LNCAP (cell line): ENCODE data around the gene RBMX2.

Experiments
- CTCF ChIP-seq: fragments of 450-650 bp; IDR thresholded peaks from 2 replicates; pipeline ENCODE4 v1.5.1; 2017; ENCODE audit warnings: mild to moderate bottlenecking

The RBMX2 gene

GRCh38 chrX:130426531-130426930, 24.7 kb downstream of the RBMX2 start:
- no peak for TF ChIP-seq CTCF

- TF ChIP-seq CTCF, result no peak
Measured at GRCh38 chrX:130435937-130436336, 34.1 kb downstream of the RBMX2 start.

GRCh38 chrX:130443875-130444274, 42.1 kb downstream of the RBMX2 start:
- TF ChIP-seq CTCF, result no peak

GRCh38 chrX:130444641-130445336, 43.0 kb downstream of the RBMX2 start:
- TF ChIP-seq CTCF, result no peak

GRCh38 chrX:130446974-130447373, 45.2 kb downstream of the RBMX2 start:
- TF ChIP-seq CTCF, result no peak
